GM23248 (cell line): Measurements from ENCODE around the gene PLD5. TPM values are rescaled to one million over a fixed set of nuclear protein-coding genes. Genes with fewer than 3 reads are reported as not detected.
A peak's percentile ranks its signal among the peaks of the same experiment; 100 is the strongest.

Experiments used
- DNase-seq: peaks from one replicate; pipeline ENCODE4 v3.0.0-alpha.2; 2015
- H2AFZ ChIP-seq: fragments of 200-600 bp; sonication (generic); 2 replicates; pipeline ENCODE4 v1.6.1; 2016; ENCODE audit warnings: antibody characterized with exemption
- H3F3A ChIP-seq: fragments of 200-600 bp; sonication (generic); 2 replicates; pipeline ENCODE4 v1.6.1; 2016; ENCODE audit warnings: mild to moderate bottlenecking, antibody characterized with exemption, mixed run types; ENCODE audit not compliant: insufficient read depth
- H3K27ac ChIP-seq: fragments of 200-600 bp; sonication (generic); 2 replicates; pipeline ENCODE4 v1.5.1; 2016; ENCODE audit warnings: mild to moderate bottlenecking
- H3K27me3 ChIP-seq: fragments of 200-600 bp; sonication (generic); replicated peaks from 2 replicates; pipeline ENCODE4 v1.6.1; 2016; ENCODE audit warnings: mild to moderate bottlenecking; ENCODE audit not compliant: insufficient read depth
- H3K36me3 ChIP-seq: fragments of 200-600 bp; sonication (generic); 2 replicates; pipeline ENCODE4 v1.6.1; 2016; ENCODE audit warnings: low read depth, mild to moderate bottlenecking
- H3K4me1 ChIP-seq: fragments of 200-600 bp; sonication (generic); 2 replicates; pipeline ENCODE4 v1.6.1; 2016; ENCODE audit warnings: mild to moderate bottlenecking; ENCODE audit not compliant: insufficient read depth
- H3K4me2 ChIP-seq: fragments of 200-600 bp; sonication (generic); one replicate; pipeline ENCODE4 v1.6.1; 2016; ENCODE audit warnings: mild to moderate bottlenecking; ENCODE audit not compliant: unreplicated experiment
- H3K4me3 ChIP-seq: fragments of 200-600 bp; sonication (generic); 2 replicates; pipeline ENCODE4 v1.5.1; 2016; ENCODE audit warnings: mild to moderate bottlenecking
- H3K79me2 ChIP-seq: fragments of 200-600 bp; sonication (generic); 2 replicates; pipeline ENCODE4 v1.6.1; 2016; ENCODE audit warnings: mild to moderate bottlenecking; ENCODE audit not compliant: insufficient read depth
- H3K9ac ChIP-seq: fragments of 200-600 bp; sonication (generic); 2 replicates; pipeline ENCODE4 v1.6.1; 2016; ENCODE audit warnings: mild to moderate bottlenecking
- H3K9me2 ChIP-seq: fragments of 200-600 bp; sonication (generic); 2 replicates; pipeline ENCODE4 v1.6.1; 2016; ENCODE audit warnings: mixed run types, mild to moderate bottlenecking, moderate library complexity; ENCODE audit not compliant: insufficient read depth
- H3K9me3 ChIP-seq: fragments of 200-600 bp; sonication (generic); one replicate; pipeline ENCODE4 v1.6.1; 2017; ENCODE audit warnings: low read depth
- H4K20me1 ChIP-seq: fragments of 200-600 bp; sonication (generic); 2 replicates; pipeline ENCODE4 v1.6.0; 2016; ENCODE audit not compliant: insufficient read depth
- EZH2 ChIP-seq: fragments of 200-600 bp; sonication (generic); IDR thresholded peaks from 2 replicates; pipeline ENCODE4 v1.6.1; 2018; ENCODE audit warnings: antibody characterized with exemption, mild to moderate bottlenecking; ENCODE audit not compliant: insufficient read depth, poor library complexity, severe bottlenecking
- EZH2phosphoT487 ChIP-seq: fragments of 200-600 bp; sonication (generic); IDR thresholded peaks from 2 replicates; pipeline ENCODE4 v1.6.1; 2018; ENCODE audit warnings: antibody characterized with exemption, moderate library complexity, mild to moderate bottlenecking, low read depth; ENCODE audit not compliant: insufficient read depth
- WGBS, 2 experiments: methylation state at CpG; one replicate each; pipeline ENCODE4 v1.1.6; 2015 to 2017; ENCODE audit warnings: low lambda C conversion rate in 2 of 2, low coverage in 1 of 2; ENCODE audit errors: missing lambda C conversion rate in 2 of 2; 5-methylcytosine and 5-hydroxymethylcytosine counted together
- in situ Hi-C: fragments of 300-500 bp; cut with MboI; formaldehyde crosslinking; loops from 2 replicates; pipeline ENCODE4 v1.15.0; 2020
- polyA plus RNA-seq: library from polyadenylated mRNA; unstranded; fragments of >200 nt; fragmentation: Nextera tagmentation; extraction: Ambion mirVana; gene quantifications from 2 replicates; pipeline ENCODE4 v1.2.1, GENCODE V29; 2016
- total RNA-seq: library from RNA; depleted of rRNA; stranded (reverse); fragments of >200 nt; shearing (Covaris generic); gene quantifications from 2 replicates; pipeline ENCODE4 v1.2.3, GENCODE V29; 2014

The PLD5 gene
- total and polyA plus RNA-seq, 2 experiments from 2014 or later = 0.14 TPM; not detected in 1

DNA sequence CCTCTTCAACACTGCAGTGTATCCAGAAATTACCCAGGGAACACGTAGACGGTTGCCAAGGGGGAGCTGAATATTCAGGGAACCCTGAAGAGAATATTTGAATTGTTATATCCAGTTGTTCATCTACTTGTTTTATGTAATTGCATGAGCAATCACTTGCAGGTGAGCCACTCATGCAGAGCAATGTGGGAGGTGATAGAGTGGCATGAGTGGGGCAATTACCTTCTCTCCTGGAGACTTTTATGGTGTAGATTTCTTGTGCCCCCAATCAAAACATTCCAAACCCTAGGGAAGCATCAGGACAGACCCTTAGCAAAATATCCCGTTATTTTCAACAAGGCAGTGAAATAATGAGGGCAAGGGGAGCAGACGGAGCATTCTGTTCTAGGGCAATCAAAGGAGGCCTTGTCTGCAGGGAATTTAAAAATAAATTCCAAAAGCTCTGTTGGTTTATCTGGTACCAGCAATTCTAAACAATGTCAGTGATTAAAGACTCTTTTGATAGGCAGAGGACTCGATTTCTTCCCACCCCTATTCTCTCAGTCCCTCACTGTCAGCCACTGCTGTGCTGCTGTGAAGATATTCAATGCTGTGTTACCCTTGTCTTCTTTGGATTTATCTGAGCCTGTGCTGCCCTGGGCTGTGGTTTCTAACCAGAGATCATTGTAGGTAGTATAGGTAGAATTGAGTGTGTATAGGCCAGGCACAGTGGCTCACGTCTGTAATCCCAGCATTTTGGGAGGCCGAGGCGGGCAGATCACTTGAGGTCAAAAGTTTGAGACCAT lies 345.4 kb downstream of the PLD5 start:
- 20 to 28% methylated on average over 8 of the region's 8 CpGs for WGBS, 2 experiments
- H3K9me3 ChIP-seq = no peaks in the 10 kb centered on the region
- H2AFZ ChIP-seq = no peak overlapping the region
- H3K27me3 ChIP-seq = no peaks in the 10 kb centered on the region
- no peaks in the 10 kb centered on the region for H4K20me1 ChIP-seq
- H3K4me2 ChIP-seq = no peak overlapping the region
- no peaks in the 10 kb centered on the region for H3F3A ChIP-seq
- DNase-seq = no peak
- no peaks in the 10 kb centered on the region for H3K36me3 ChIP-seq
- in situ Hi-C loops = no loop called here
- no peaks in the 10 kb centered on the region for H3K9me2 ChIP-seq
- no peak overlapping the region for H3K9ac ChIP-seq
- no peak overlapping the region for H3K27ac ChIP-seq
- no peak overlapping the region for H3K4me3 ChIP-seq
- H3K79me2 ChIP-seq = no peaks in the 10 kb centered on the region
- no peak for TF ChIP-seq EZH2phosphoT487
- TF ChIP-seq EZH2 = no peak
- no peaks in the 10 kb centered on the region for H3K4me1 ChIP-seq

DNA sequence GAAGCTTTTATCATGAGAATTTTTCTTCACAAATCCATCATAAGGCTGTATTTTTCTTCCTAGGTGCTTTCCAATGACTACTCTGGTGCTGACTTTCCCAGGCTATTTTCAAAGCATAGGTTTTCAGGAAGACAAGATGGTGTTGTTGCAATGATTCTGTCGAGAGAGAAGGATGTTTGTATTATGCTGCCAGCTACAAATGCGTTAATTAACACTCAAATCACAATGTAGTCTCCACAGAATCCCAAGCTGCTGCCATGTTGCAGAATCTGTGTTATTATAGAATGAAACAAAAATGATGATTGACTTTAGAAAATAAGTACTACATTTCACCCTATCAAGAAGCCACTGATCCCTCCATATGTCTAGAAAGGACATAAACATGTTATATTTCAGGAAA lies 346.1 kb downstream of the PLD5 start:
- Histone ChIP-seq H3K4me1 (no peaks in the 10 kb centered on the region), H3K36me3 (no peaks in the 10 kb centered on the region), H3K9me3 (no peaks in the 10 kb centered on the region), H3K27ac (no peak overlapping the region), H3K9ac (no peak overlapping the region), H3K4me3 (no peak overlapping the region), H3K27me3 (no peaks in the 10 kb centered on the region), H3K4me2 (no peak overlapping the region), H3F3A (no peaks in the 10 kb centered on the region), H3K9me2 (no peaks in the 10 kb centered on the region), H4K20me1 (no peaks in the 10 kb centered on the region), H2AFZ (no peak overlapping the region), H3K79me2 (no peaks in the 10 kb centered on the region)
- in situ Hi-C loops = no loop called here
- no peak for DNase-seq
- 3 to 11% methylated on average over 2 of the region's 2 CpGs for WGBS, 2 experiments
- TF ChIP-seq EZH2 = no peak

GRCh38 chr1:242162140-242162539 lies 362.4 kb downstream of the PLD5 start:
- no peaks in the 10 kb centered on the region for H3K27me3 ChIP-seq
- in situ Hi-C loops = no loop called here
- no peak for DNase-seq

GRCh38 chr1:242147096-242147976 lies 377.2 kb downstream of the PLD5 start:
- in situ Hi-C loops = no loop called here
- Histone ChIP-seq H3K27me3 (no peaks in the 10 kb centered on the region), H3K9me3 (no peaks in the 10 kb centered on the region), H3K9ac (no peak overlapping the region), H3K79me2 (no peaks in the 10 kb centered on the region), H3F3A (no peaks in the 10 kb centered on the region), H3K36me3 (no peaks in the 10 kb centered on the region), H3K9me2 (no peaks in the 10 kb centered on the region), H3K4me1 (no peaks in the 10 kb centered on the region), H3K4me2 (no peak overlapping the region), H4K20me1 (no peaks in the 10 kb centered on the region), H3K27ac (no peak overlapping the region), H3K4me3 (no peak overlapping the region), H2AFZ (no peak overlapping the region)
- no peak for TF ChIP-seq EZH2
- no peak for TF ChIP-seq EZH2phosphoT487
- WGBS, 2 experiments = 8 to 9% methylated on average over 4 of the region's 4 CpGs
- peak; percentile 12 for DNase-seq

More at GRCh38 chr1:242162140-242162539, 362.4 kb downstream of the PLD5 start:
- 15 to 21% methylated on average over 3 of the region's 3 CpGs for WGBS, 2 experiments
- Histone ChIP-seq H3K9me2 (no peaks in the 10 kb centered on the region), H3K79me2 (no peaks in the 10 kb centered on the region), H3K9ac (no peak overlapping the region), H3K4me1 (no peaks in the 10 kb centered on the region), H3K4me3 (no peak overlapping the region), H4K20me1 (no peaks in the 10 kb centered on the region), H3K36me3 (no peaks in the 10 kb centered on the region), H3K4me2 (no peak overlapping the region), H3K27ac (no peak overlapping the region), H3K9me3 (no peaks in the 10 kb centered on the region), H2AFZ (no peak overlapping the region), H3F3A (no peaks in the 10 kb centered on the region)
- TF ChIP-seq EZH2phosphoT487 (no peak), EZH2 (no peak)
